Measurements from ENCODE around the gene PERM1. TPM values are rescaled to one million over a fixed set of nuclear protein-coding genes. Genes with fewer than 3 reads are reported as not detected.

PERM1 gene
- total and polyA plus RNA-seq, 2 of the 8 experiments (the other 6 are each of a cell fraction or from before 2014, with no cell fraction given) = not detected

DNA sequence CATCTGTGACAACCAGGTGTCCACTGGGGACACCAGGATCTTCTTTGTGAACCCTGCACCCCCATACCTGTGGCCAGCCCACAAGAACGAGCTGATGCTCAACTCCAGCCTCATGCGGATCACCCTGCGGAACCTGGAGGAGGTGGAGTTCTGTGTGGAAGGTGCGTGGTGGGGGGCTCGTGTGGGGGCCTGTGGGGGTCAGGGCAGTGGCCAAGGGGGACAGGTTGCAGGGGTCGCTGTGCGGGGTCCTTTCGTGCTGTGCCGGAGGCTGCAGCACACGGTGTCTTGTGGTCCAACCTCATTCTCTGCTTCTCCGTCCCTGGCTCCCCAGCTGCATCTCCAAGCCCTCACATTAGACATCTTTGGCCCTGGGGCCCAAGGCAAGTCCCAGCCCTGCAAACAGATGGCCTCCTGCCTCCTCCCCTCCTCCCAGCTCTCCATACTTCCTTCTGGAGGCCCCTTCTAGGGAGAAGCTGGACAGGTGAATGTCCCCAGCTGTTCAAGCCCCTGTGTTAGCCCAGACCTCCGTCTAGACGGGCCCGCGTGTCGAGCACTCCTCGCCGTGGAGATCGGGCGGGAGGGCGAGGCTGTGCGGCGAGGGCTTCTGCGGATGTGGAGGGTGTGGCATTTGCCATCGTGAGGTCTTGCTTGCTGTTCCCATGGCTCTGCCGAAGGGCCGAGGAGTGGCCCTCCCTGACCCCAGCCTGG lies 40.6 kb upstream of the PERM1 start:
- CTCF ChIA-PET (ENCODE audit: partially characterized antibody) = interaction anchor here (0.6 to 3.0 kb wide), 8 partner anchors 10 to 202 kb away, joined by 3 to 15 read pairs (median 4); no protein-coding TSS in a partner anchor
- Histone ChIP-seq H3K23me2 (ENCODE audit: low read depth, low read length) (peaks cover 8% of the 10 kb centered on the region; the same call in 1 of the 2 replicates), H3K4me3 (ENCODE audit: extremely low read depth in 1 of 4, insufficient read depth in 2 of 4, low read depth in 3 of 4, low read length in 4 of 4) (no peak overlapping the region), H3K18ac (ENCODE audit: extremely low read depth, low read length) (no peak overlapping the region), H3K79me2 (ENCODE audit: control insufficient read depth in 1 of 2, insufficient read depth in 2 of 2, low read length in 2 of 2) (peaks cover 0 to 13% of the 10 kb centered on the region in 2 experiments; a peak in 1 of 4 replicates), H2BK20ac (ENCODE audit: low read length) (no peak overlapping the region), H2BK15ac (ENCODE audit: low read length) (peak overlapping the region; percentile 81; the same call in 1 of the 2 replicates), H4K20me1 (replicated peaks in 1 of 2; ENCODE audit: control insufficient read depth in 1 of 2, insufficient read depth in 2 of 2, low read length in 2 of 2) (peaks cover 6 to 15% of the 10 kb centered on the region in 2 experiments), H2BK120ac (replicated peaks; ENCODE audit: low read depth, low read length) (no peak overlapping the region), H4K5ac (ENCODE audit: insufficient read length, low read depth, low read length) (no peak overlapping the region), H4K8ac (ENCODE audit: extremely low read depth, insufficient read depth, low read length) (peak overlapping the region; percentile 46; the same call in 1 of the 2 replicates), H3K27me3 (replicated peaks in 1 of 4; ENCODE audit: control insufficient read depth in 3 of 4, extremely low read depth in 1 of 4, insufficient read depth in 3 of 4, low read length in 3 of 4) (no peaks in the 10 kb centered on the region), H2AK5ac (ENCODE audit: low read depth, low read length) (peak overlapping the region; percentile 82; the same call in 1 of the 2 replicates), H4K91ac (replicated peaks; ENCODE audit: insufficient read length, low read length) (no peak overlapping the region), H3K4ac (replicated peaks; ENCODE audit: insufficient read length, low read depth, low read length) (peak overlapping the region; percentile 53), H3K23ac (ENCODE audit: insufficient read length) (no peak overlapping the region), H3K4me1 (replicated peaks in 1 of 4; ENCODE audit: control insufficient read depth in 3 of 4, insufficient read depth in 4 of 4, low read length in 3 of 4) (peaks cover 2 to 54% (median 38%) of the 10 kb centered on the region in 4 experiments), H3K56ac (replicated peaks; ENCODE audit: insufficient read length, low read depth, low read length) (no peak overlapping the region), H3K79me1 (ENCODE audit: low read depth, low read length) (peaks cover 13% of the 10 kb centered on the region), H3K9ac (replicated peaks in 1 of 4; ENCODE audit: extremely low read depth in 1 of 4, low read depth in 3 of 4, low read length in 3 of 4) (no peak overlapping the region), H3K4me2 (ENCODE audit: insufficient read depth in 1 of 2, low read depth in 2 of 2, low read length in 2 of 2) (peak overlapping the region in 1 of 2 experiments; percentile 79; a peak in 2 of 4 replicates), H3K27ac (ENCODE audit: low read depth, low read length) (no peak overlapping the region), H2BK5ac (ENCODE audit: low read depth, low read length) (no peak overlapping the region), H3K9me3 (ENCODE audit: insufficient read depth in 2 of 2, low read depth in 1 of 2, low read length in 1 of 2) (no peaks in the 10 kb centered on the region), H2AFZ (ENCODE audit: low read length) (no peak overlapping the region), H3K36me3 (ENCODE audit: control insufficient read depth in 2 of 4, insufficient read depth in 4 of 4, low read length in 3 of 4) (peaks cover 0 to 24% (median 3%) of the 10 kb centered on the region in 4 experiments; a peak in 4 of 8 replicates), H2BK12ac (ENCODE audit: low read depth, low read length) (peak overlapping the region; percentile 99; the same call in 1 of the 2 replicates), H3K14ac (ENCODE audit: insufficient read length) (no peak overlapping the region)
- POLR2A ChIA-PET (ENCODE audit: partially characterized antibody) = interaction anchor here (0.7 to 14.9 kb wide), 6 partner anchors 14 to 178 kb away, joined by 3 to 245 read pairs (median 5); no protein-coding TSS in a partner anchor
- FAIRE-seq = no peak
- no peak for TF ChIP-seq HDAC2 (IDR thresholded peaks at IDR 0.05; ENCODE audit: borderline replicate concordance in 1 of 2, low read depth in 2 of 2, low read length in 2 of 2)
- TF ChIP-seq TAF1 (IDR thresholded peaks at IDR 0.05; ENCODE audit: low read depth, low read length) = no peak
- no peak for TF ChIP-seq CHD2 (IDR thresholded peaks at IDR 0.05; ENCODE audit: low read length)
- TF ChIP-seq HDAC6 (IDR thresholded peaks at IDR 0.05; ENCODE audit: low read depth, low read length) = no peak
- no peak for TF ChIP-seq SIN3A (conservative IDR thresholded peaks at IDR 0.05 in 1 of 2, IDR thresholded peaks at IDR 0.05 in 1 of 2; ENCODE audit: low read depth in 1 of 2, low read length in 2 of 2)
- TF ChIP-seq ASH2L (IDR thresholded peaks at IDR 0.05; ENCODE audit: low read length) = no peak
- TF ChIP-seq KDM1A (IDR thresholded peaks at IDR 0.05; ENCODE audit: borderline replicate concordance, low read length) = no peak
- no peak for DNase-seq (ENCODE audit: low read depth in 1 of 2, low spot score in 2 of 2)
- WGBS, 2 experiments (ENCODE audit: extremely low coverage in 1 of 2, insufficient coverage in 1 of 2, insufficient read length in 1 of 2, insufficient replicate concordance in 2 of 2, low coverage in 1 of 2, low lambda C conversion rate in 2 of 2, missing lambda C conversion rate in 1 of 2) = 91% methylated on average over 16 of the region's 27 CpGs; no CpG with 5 or more reads in 1 of the 2 experiments
